H1 (cell line): ENCODE measurements around the gene SLAMF6. TPM values are rescaled to one million over a fixed set of nuclear protein-coding genes. Genes with fewer than 3 reads are reported as not detected.

ENCODE experiments used
- CTCF ChIA-PET: fragments of 300-600 bp; sonication (Branson Sonifier 250); formaldehyde crosslinking; loops from one replicate; lab custom pipeline; 2021; ENCODE audit not compliant: partially characterized antibody; lab: Charles Lee
- POLR2A ChIA-PET: fragments of 300-600 bp; sonication (Branson Sonifier 250); formaldehyde crosslinking; loops from one replicate; lab custom pipeline; 2021; ENCODE audit warnings: inconsistent platforms; ENCODE audit not compliant: partially characterized antibody; lab: Charles Lee
- DNase-seq, 2 experiments: peaks; one replicate each; pipeline versions ENCODE4 v3.0.0 to v3.0.0-alpha.2; 2010 to 2022; ENCODE audit warnings: low spot score in 2 of 2, low read depth in 1 of 2, mixed read lengths in 1 of 2
- FAIRE-seq: peaks from 2 replicates; lab custom pipeline; 2011; peaks lifted over from hg19 to GRCh38; lab: Jason Lieb, UNC
- H2AFZ ChIP-seq: 2 replicates; pipeline ENCODE4 v1.8.1; 2012; ENCODE audit warnings: low read length, inconsistent platforms
- H2AK5ac ChIP-seq: 2 replicates; pipeline ENCODE4 v1.6.1; 2013; ENCODE audit warnings: low read depth, low read length
- H2BK120ac ChIP-seq: replicated peaks from 2 replicates; pipeline ENCODE3; 2013; ENCODE audit warnings: low read depth, low read length, inconsistent platforms
- H2BK12ac ChIP-seq: 2 replicates; pipeline ENCODE4 v1.6.1; 2013; ENCODE audit warnings: low read depth, low read length
- H2BK15ac ChIP-seq: 2 replicates; pipeline ENCODE4 v1.6.1; 2013; ENCODE audit warnings: low read length
- H2BK20ac ChIP-seq: 2 replicates; pipeline ENCODE4 v1.6.1; 2013; ENCODE audit warnings: low read length
- H2BK5ac ChIP-seq: 2 replicates; pipeline ENCODE4 v1.6.1; 2013; ENCODE audit warnings: low read depth, low read length
- H3K14ac ChIP-seq: 2 replicates; pipeline ENCODE4 v1.6.1; 2013; ENCODE audit warnings: inconsistent platforms; ENCODE audit not compliant: insufficient read length
- H3K18ac ChIP-seq: 2 replicates; pipeline ENCODE4 v1.6.1; 2013; ENCODE audit warnings: low read length; ENCODE audit errors: extremely low read depth
- H3K23ac ChIP-seq: 2 replicates; pipeline ENCODE4 v1.6.1; 2013; ENCODE audit warnings: inconsistent platforms; ENCODE audit not compliant: insufficient read length
- H3K23me2 ChIP-seq: 2 replicates; pipeline ENCODE4 v1.6.1; 2013; ENCODE audit warnings: low read depth, low read length
- H3K27ac ChIP-seq: 2 replicates; pipeline ENCODE4 v1.6.1; 2011; ENCODE audit warnings: low read depth, low read length, inconsistent platforms
- H3K27me3 ChIP-seq, 4 experiments: replicated peaks in 1 of 4; 1 replicate in 1 of 4; 2 replicates in 3 of 4; pipeline versions ENCODE4 v1.6.1 to v1.8.1; 2011 to 2013; ENCODE audit warnings: low read length in 3 of 4, mild to moderate bottlenecking in 3 of 4, inconsistent platforms in 2 of 4, mixed read lengths in 2 of 4, moderate library complexity in 1 of 4; ENCODE audit not compliant: control insufficient read depth in 3 of 4, insufficient read depth in 3 of 4; ENCODE audit errors: extremely low read depth in 1 of 4
- H3K36me3 ChIP-seq, 4 experiments: 2 replicates each; pipeline versions ENCODE4 v1.6.1 to v1.8.1; 2011 to 2013; ENCODE audit warnings: mild to moderate bottlenecking in 4 of 4, low read length in 3 of 4, moderate library complexity in 2 of 4, control low read depth in 1 of 4, inconsistent platforms in 1 of 4; ENCODE audit not compliant: insufficient read depth in 4 of 4, control insufficient read depth in 2 of 4
- H3K4ac ChIP-seq: replicated peaks from 2 replicates; pipeline ENCODE3; 2013; ENCODE audit warnings: low read length, low read depth, mixed read lengths, inconsistent platforms; ENCODE audit not compliant: insufficient read length
- H3K4me1 ChIP-seq, 4 experiments: replicated peaks in 1 of 4; 1 replicate in 1 of 4; 2 replicates in 3 of 4; pipeline versions ENCODE4 v1.6.1 to v1.8.1; 2011 to 2013; ENCODE audit warnings: low read length in 3 of 4, inconsistent platforms in 2 of 4, mixed read lengths in 1 of 4; ENCODE audit not compliant: insufficient read depth in 4 of 4, control insufficient read depth in 3 of 4
- H3K4me2 ChIP-seq, 2 experiments: 2 replicates each; pipeline versions ENCODE4 v1.6.1 to v1.8.1; 2011 to 2013; ENCODE audit warnings: low read depth in 2 of 2, low read length in 2 of 2, control low read depth in 1 of 2, inconsistent platforms in 1 of 2, mild to moderate bottlenecking in 1 of 2; ENCODE audit not compliant: insufficient read depth in 1 of 2
- H3K4me3 ChIP-seq, 4 experiments: fragments of 200-600, 300-600 bp in 1 of 4; sonication (generic), shearing (Covaris generic), sonication (Bioruptor Twin) in 1 of 4; 2 replicates each; pipeline versions ENCODE4 v1.5.1 to v1.8.1; 2011 to 2016; ENCODE audit warnings: low read length in 4 of 4, low read depth in 3 of 4, control low read depth in 2 of 4, inconsistent platforms in 2 of 4, mild to moderate bottlenecking in 2 of 4, mixed read lengths in 1 of 4, moderate library complexity in 1 of 4; ENCODE audit not compliant: insufficient read depth in 2 of 4; ENCODE audit errors: extremely low read depth in 1 of 4
- H3K56ac ChIP-seq: replicated peaks from 2 replicates; pipeline ENCODE3; 2013; ENCODE audit warnings: low read depth, mild to moderate bottlenecking, mixed read lengths, low read length, inconsistent platforms; ENCODE audit not compliant: insufficient read length
- H3K79me1 ChIP-seq: 2 replicates; pipeline ENCODE4 v1.6.1; 2013; ENCODE audit warnings: low read depth, low read length, control low read depth
- H3K79me2 ChIP-seq, 2 experiments: 2 replicates each; pipeline versions ENCODE4 v1.6.1 to v1.8.1; 2012 to 2013; ENCODE audit warnings: low read length in 2 of 2, mild to moderate bottlenecking in 2 of 2, inconsistent platforms in 1 of 2; ENCODE audit not compliant: insufficient read depth in 2 of 2, control insufficient read depth in 1 of 2
- H3K9ac ChIP-seq, 4 experiments: replicated peaks in 1 of 4; 1 replicate in 1 of 4; 2 replicates in 3 of 4; pipeline versions ENCODE4 v1.6.1 to v1.8.1; 2011 to 2013; ENCODE audit warnings: low read depth in 3 of 4, low read length in 3 of 4, control low read depth in 2 of 4, mild to moderate bottlenecking in 2 of 4, moderate library complexity in 2 of 4, inconsistent platforms in 1 of 4; ENCODE audit errors: extremely low read depth in 1 of 4
- H3K9me3 ChIP-seq, 2 experiments: 2 replicates each; pipeline versions ENCODE4 v1.6.1 to v1.8.1; 2012 to 2013; ENCODE audit warnings: mild to moderate bottlenecking in 2 of 2, moderate library complexity in 2 of 2, control low read depth in 1 of 2, inconsistent platforms in 1 of 2, low read depth in 1 of 2, low read length in 1 of 2, mixed read lengths in 1 of 2; ENCODE audit not compliant: insufficient read depth in 2 of 2
- H4K20me1 ChIP-seq, 2 experiments: replicated peaks in 1 of 2; 2 replicates each; pipeline versions ENCODE3 to v1.8.1; 2011 to 2013; ENCODE audit warnings: inconsistent platforms in 2 of 2, low read length in 2 of 2, mild to moderate bottlenecking in 1 of 2; ENCODE audit not compliant: insufficient read depth in 2 of 2, control insufficient read depth in 1 of 2
- H4K5ac ChIP-seq: 2 replicates; pipeline ENCODE4 v1.6.1; 2013; ENCODE audit warnings: low read length, low read depth, mixed read lengths, inconsistent platforms; ENCODE audit not compliant: insufficient read length
- H4K8ac ChIP-seq: 2 replicates; pipeline ENCODE4 v1.8.0; 2013; ENCODE audit warnings: mild to moderate bottlenecking, moderate library complexity, low read length, inconsistent platforms; ENCODE audit not compliant: insufficient read depth; ENCODE audit errors: extremely low read depth
- H4K91ac ChIP-seq: replicated peaks from 2 replicates; pipeline ENCODE3; 2013; ENCODE audit warnings: low read length, mixed read lengths, inconsistent platforms; ENCODE audit not compliant: insufficient read length
- BACH1 ChIP-seq: IDR thresholded peaks from 2 replicates; pipeline ENCODE4 v1.6.1; 2012; ENCODE audit warnings: low read length, improper control_type of control experiment
- CHD2 ChIP-seq: IDR thresholded peaks from 2 replicates; pipeline ENCODE4 v1.6.1; 2012; ENCODE audit warnings: low read length, improper control_type of control experiment
- CREB1 ChIP-seq: IDR thresholded peaks from 2 replicates; pipeline ENCODE4 v1.6.1; 2012; ENCODE audit warnings: inconsistent platforms
- CTBP2 ChIP-seq: IDR thresholded peaks from 2 replicates; pipeline ENCODE4 v1.7.0; 2011; ENCODE audit warnings: borderline replicate concordance, mild to moderate bottlenecking, moderate library complexity, mixed read lengths, low read length; ENCODE audit not compliant: insufficient read depth, insufficient read length
- JUND ChIP-seq: IDR thresholded peaks from 2 replicates; pipeline ENCODE4 v1.6.1; 2011; ENCODE audit warnings: mild to moderate bottlenecking, improper control_type of control experiment, low read length
- PHF8 ChIP-seq: fragments of 200-600 bp; sonication (generic); conservative IDR thresholded peaks from 2 replicates; pipeline ENCODE4 v1.7.1; 2012; ENCODE audit warnings: low read depth, mild to moderate bottlenecking, inconsistent platforms, low read length, moderate library complexity
- RBBP5 ChIP-seq: IDR thresholded peaks from 2 replicates; pipeline ENCODE4 v1.7.1; 2012; ENCODE audit warnings: low read depth, mild to moderate bottlenecking, inconsistent platforms, low read length, moderate library complexity, borderline replicate concordance
- RFX5 ChIP-seq: IDR thresholded peaks from 2 replicates; pipeline ENCODE4 v1.6.1; 2011; ENCODE audit warnings: low read depth, low read length, improper control_type of control experiment, borderline replicate concordance
- SIN3A ChIP-seq, 2 experiments: IDR thresholded peaks in 1 of 2; conservative IDR thresholded peaks in 1 of 2; 2 replicates each; pipeline ENCODE4 v1.6.1; 2011 to 2012; ENCODE audit warnings: low read length in 2 of 2, improper control_type of control experiment in 1 of 2, low read depth in 1 of 2, mild to moderate bottlenecking in 1 of 2
- SIX5 ChIP-seq: IDR thresholded peaks from 2 replicates; pipeline ENCODE4 v1.6.1; 2011; ENCODE audit warnings: mild to moderate bottlenecking, low read depth, low read length
- SP2 ChIP-seq: IDR thresholded peaks from 2 replicates; pipeline ENCODE4 v1.6.1; 2012; ENCODE audit warnings: mild to moderate bottlenecking, low read length, inconsistent platforms
- TAF1 ChIP-seq: IDR thresholded peaks from 2 replicates; pipeline ENCODE4 v1.6.1; 2011; ENCODE audit warnings: mild to moderate bottlenecking, low read depth, low read length
- TEAD4 ChIP-seq: IDR thresholded peaks from 2 replicates; pipeline ENCODE4 v1.6.1; 2012; ENCODE audit warnings: low read depth, low read length, inconsistent platforms, mixed read lengths
- ZNF274 ChIP-seq: IDR thresholded peaks from 2 replicates; pipeline ENCODE4 v1.7.0; 2012; ENCODE audit warnings: low read length, borderline replicate concordance; ENCODE audit errors: extremely low read depth
- WGBS, 2 experiments: shearing (Covaris generic) in 1 of 2; methylation state at CpG; one replicate each; pipeline versions ENCODE4 v1.1.6 to v1.1.7; 2013 to 2015; ENCODE audit warnings: low lambda C conversion rate in 2 of 2, mixed read lengths in 2 of 2, inconsistent platforms in 1 of 2, low coverage in 1 of 2, missing lambda C conversion rate in 1 of 2; ENCODE audit not compliant: insufficient replicate concordance in 2 of 2, insufficient coverage in 1 of 2, insufficient read length in 1 of 2; ENCODE audit errors: extremely low coverage in 1 of 2, missing lambda C conversion rate in 1 of 2; 5-methylcytosine and 5-hydroxymethylcytosine counted together
- polyA plus RNA-seq, 7 experiments: library from polyadenylated mRNA; depleted of rRNA in 3 of 7; stranded (reverse) in 5 of 7; unstranded in 2 of 7; fragments of >200 nt in 5 of 7; fragments of 200-250 nt in 2 of 7; gene quantifications; 1 replicate in 5 of 7; 2 replicates in 1 of 7; 4 replicates in 1 of 7; pipeline versions ENCODE4 v1.2.1 to v1.2.3, GENCODE V29; 2011 to 2013; ENCODE audit warnings: missing spikeins in 2 of 7, mixed read lengths in 2 of 7
- total RNA-seq: library from RNA; stranded (reverse); fragmentation: NEBNext Ultra II Directional; extraction: Animal tissue kit (Norgen Biotek cat#: 25700); gene quantifications from 2 replicates; pipeline ENCODE4 v1.2.1, GENCODE V29; 2021

SLAMF6 gene
- total and polyA plus RNA-seq, 2 of the 8 experiments (the other 6 are each of a cell fraction or from before 2014, with no cell fraction given): not detected

GRCh38 chr1:160552425-160552824 lies 29.4 kb upstream of the SLAMF6 start:
- no peaks in the 10 kb centered on the region for H3K23me2 ChIP-seq
- no peak overlapping the region for H3K9ac ChIP-seq
- no peaks in the 10 kb centered on the region for H3K9me3 ChIP-seq
- ChIA-PET CTCF (interaction anchor here (0.8 to 9.6 kb wide), 4 partner anchors 12 to 62 kb away, joined by 3 to 88 read pairs (median 4); no protein-coding TSS in a partner anchor), POLR2A (interaction anchor here (1.1 kb wide), 1 partner anchor 136 kb away, joined by 3 read pairs; no protein-coding TSS in a partner anchor)
- H4K8ac ChIP-seq: no peak overlapping the region
- no peaks in the 10 kb centered on the region for H3K4me1 ChIP-seq
- H3K18ac ChIP-seq: no peak overlapping the region
- DNase-seq: no peak
- H2AK5ac ChIP-seq: no peak overlapping the region
- no peak overlapping the region for H2BK120ac ChIP-seq
- no peak overlapping the region for H3K4me3 ChIP-seq
- H3K36me3 ChIP-seq: no peaks in the 10 kb centered on the region
- H2BK20ac ChIP-seq: no peak overlapping the region
- no peak overlapping the region for H4K5ac ChIP-seq
- H3K56ac ChIP-seq: no peak overlapping the region
- H3K79me1 ChIP-seq: no peaks in the 10 kb centered on the region
- H4K20me1 ChIP-seq: no peaks in the 10 kb centered on the region
- no peak overlapping the region for H3K23ac ChIP-seq
- no peaks in the 10 kb centered on the region for H3K79me2 ChIP-seq
- H3K27ac ChIP-seq: no peak overlapping the region
- H3K27me3 ChIP-seq: no peaks in the 10 kb centered on the region
- FAIRE-seq: no peak
- 80% methylated on average over 2 of the region's 2 CpGs; no CpG with 5 or more reads in 1 of the 2 experiments for WGBS, 2 experiments
- H2BK12ac ChIP-seq: no peak overlapping the region
- H3K4me2 ChIP-seq: no peak overlapping the region
- H3K14ac ChIP-seq: no peak overlapping the region
- H3K4ac ChIP-seq: no peak overlapping the region
- H4K91ac ChIP-seq: no peak overlapping the region
- no peak overlapping the region for H2BK5ac ChIP-seq
- H2AFZ ChIP-seq: no peak overlapping the region
- no peak overlapping the region for H2BK15ac ChIP-seq
- no peak for TF ChIP-seq JUND
- no peak for TF ChIP-seq SIN3A (conservative IDR thresholded peaks at IDR 0.05 in 1 of 2, IDR thresholded peaks at IDR 0.05 in 1 of 2; ENCODE audit: low read depth in 1 of 2, low read length in 2 of 2)
- no peak for TF ChIP-seq CHD2
- no peak for TF ChIP-seq CREB1
- TF ChIP-seq RFX5: no peak
- no peak for TF ChIP-seq PHF8
- no peak for TF ChIP-seq SIX5
- no peak for TF ChIP-seq SP2
- TF ChIP-seq ZNF274: no peak
- TF ChIP-seq CTBP2: no peak
- no peak for TF ChIP-seq TEAD4
- no peak for TF ChIP-seq BACH1
- TF ChIP-seq TAF1: no peak
- TF ChIP-seq RBBP5: no peak
